Vagina (tissue), 2 donors: ENCODE measurements around the gene RYR3.

Experiments used
- CTCF ChIP-seq, 3 experiments: fragments of 450-650 bp in 2 of 3; fragments of 200-600 bp in 1 of 3; sonication (generic) in 1 of 3; IDR thresholded peaks; one replicate each; pipeline ENCODE4 v1.5.1; 2017 to 2019; ENCODE audit warnings: antibody characterized with exemption in 3 of 3, mild to moderate bottlenecking in 2 of 3, moderate library complexity in 2 of 3
- POLR2A ChIP-seq, 2 donors: fragments of 450-650 bp; IDR thresholded peaks; one replicate each; pipeline ENCODE4 v1.6.1; 2017; ENCODE audit warnings: antibody characterized with exemption in 2 of 2, mild to moderate bottlenecking in 2 of 2, moderate library complexity in 2 of 2

- TF ChIP-seq POLR2A (IDR thresholded peaks at IDR 0.05) = no peak
- no peak for TF ChIP-seq CTCF (IDR thresholded peaks at IDR 0.05)
These were observed 43.6 kb downstream of the RYR3 start for GRCh38 chr15:33354411-33354810.
